Muscle layer of duodenum (tissue), 2 donors: Measurements from ENCODE around the gene FGFR2.

Experiments
- H3K27ac ChIP-seq: one replicate; pipeline ENCODE4 v1.7.0; 2013; ENCODE audit warnings: mild to moderate bottlenecking, low read length
- H3K27me3 ChIP-seq: one replicate; pipeline ENCODE4 v1.7.0; 2013; ENCODE audit warnings: low read depth, mild to moderate bottlenecking, control low read depth, low read length
- H3K36me3 ChIP-seq, 2 donors: one replicate each; pipeline ENCODE4 v1.7.0; 2013; ENCODE audit warnings: low read length in 2 of 2, control low read depth in 1 of 2, mild to moderate bottlenecking in 1 of 2; ENCODE audit not compliant: insufficient read depth in 2 of 2, control insufficient read depth in 1 of 2
- H3K4me1 ChIP-seq, 2 donors: one replicate each; pipeline ENCODE4 v1.7.0; 2013; ENCODE audit warnings: low read length in 2 of 2, mild to moderate bottlenecking in 2 of 2, control low read depth in 1 of 2, moderate library complexity in 1 of 2; ENCODE audit not compliant: insufficient read depth in 2 of 2, control insufficient read depth in 1 of 2
- H3K4me3 ChIP-seq, 2 donors: one replicate each; pipeline ENCODE4 v1.7.0; 2013; ENCODE audit warnings: low read length in 2 of 2, low read depth in 1 of 2, mild to moderate bottlenecking in 1 of 2
- H3K9me3 ChIP-seq, 2 donors: one replicate each; pipeline ENCODE4 v1.7.0; 2013; ENCODE audit warnings: low read length in 2 of 2, control low read depth in 1 of 2, mild to moderate bottlenecking in 1 of 2; ENCODE audit not compliant: control insufficient read depth in 1 of 2
- donor health status: healthy.

Gene FGFR2

DNA sequence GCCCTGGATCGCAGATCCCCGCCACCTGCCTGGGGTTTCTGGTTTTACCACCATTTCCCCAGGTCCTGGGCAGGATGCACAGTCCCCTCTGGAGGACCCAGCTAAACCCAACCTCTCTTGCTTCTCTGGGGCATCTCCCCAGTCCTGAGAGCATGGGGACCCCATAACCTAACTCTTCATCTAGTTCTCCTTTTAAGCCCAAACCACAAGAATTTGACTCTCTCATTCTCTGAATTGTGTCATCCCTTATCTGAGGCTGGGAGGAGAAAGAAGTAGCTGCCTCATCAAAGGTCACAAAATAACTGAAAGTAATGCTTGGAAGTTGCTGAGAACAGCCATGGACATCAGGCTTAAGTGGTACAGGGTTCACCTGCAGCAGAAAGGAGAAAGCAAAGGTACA lies 159.9 kb downstream of the FGFR2 start:
- H3K4me3 ChIP-seq = no peak overlapping the region
- no peak overlapping the region for H3K27ac ChIP-seq
- no peaks in the 10 kb centered on the region for H3K9me3 ChIP-seq
- no peaks in the 10 kb centered on the region for H3K36me3 ChIP-seq
- H3K27me3 ChIP-seq = no peaks in the 10 kb centered on the region
- H3K4me1 ChIP-seq = peaks cover 6 to 15% of the 10 kb centered on the region in 2 donors

DNA sequence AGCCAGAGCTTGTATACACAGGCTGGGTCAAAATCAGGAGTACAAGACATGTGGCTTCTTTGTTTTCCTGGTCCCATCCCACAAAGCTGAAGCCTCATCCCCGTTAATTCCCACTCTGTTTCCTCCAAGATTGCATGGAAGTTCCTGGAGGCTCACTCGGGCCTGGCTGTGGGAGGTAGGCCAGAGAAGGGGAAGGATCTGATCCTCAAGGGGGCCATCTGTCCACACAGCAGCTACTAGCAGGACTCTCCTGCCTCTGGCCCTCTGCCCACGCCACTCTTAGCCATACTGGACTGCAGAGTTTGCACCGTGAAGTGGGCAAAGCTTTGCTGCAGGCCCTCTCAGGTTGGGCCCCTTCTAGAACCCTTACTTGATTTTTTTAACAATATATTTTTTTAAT lies 160.6 kb downstream of the FGFR2 start:
- no peaks in the 10 kb centered on the region for H3K27me3 ChIP-seq
- H3K36me3 ChIP-seq = no peaks in the 10 kb centered on the region
- H3K9me3 ChIP-seq = no peaks in the 10 kb centered on the region
- no peak overlapping the region for H3K27ac ChIP-seq
- peaks cover 6 to 15% of the 10 kb centered on the region in 2 donors for H3K4me1 ChIP-seq
- no peak overlapping the region for H3K4me3 ChIP-seq

DNA sequence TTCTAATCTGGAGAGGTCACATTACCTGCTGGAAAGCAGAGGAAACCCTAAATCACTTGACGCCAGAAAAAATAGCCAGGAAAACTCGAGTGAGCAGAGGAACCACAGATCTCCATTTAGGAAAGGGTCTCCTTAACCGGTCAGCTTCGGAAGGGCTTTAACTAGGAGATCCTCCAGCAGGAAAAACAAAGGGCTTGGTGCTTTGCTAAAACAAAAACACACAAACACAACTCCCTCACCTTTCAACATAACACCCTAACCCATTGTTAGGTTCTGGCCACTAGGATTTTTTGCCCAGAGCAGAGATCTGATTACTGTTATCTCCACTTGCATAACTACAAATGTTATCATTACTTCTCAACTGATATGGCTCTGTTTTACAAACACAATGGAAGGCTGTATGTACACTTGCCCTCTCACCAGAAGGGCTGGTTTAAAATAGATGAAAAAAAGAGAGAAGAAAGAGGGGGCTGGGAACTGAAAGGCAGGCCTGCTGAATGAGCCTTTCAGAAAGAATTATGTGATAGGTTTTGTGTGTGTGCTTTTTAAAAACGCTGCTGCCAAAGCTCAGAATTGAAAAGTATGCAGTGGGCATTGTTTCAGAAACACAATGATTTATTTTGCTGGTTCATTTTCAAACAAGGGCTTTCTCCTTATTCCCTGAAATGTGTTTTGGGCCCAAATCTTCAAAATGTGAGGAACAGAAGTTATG lies 161.5 kb downstream of the FGFR2 start:
- Histone ChIP-seq H3K27ac (no peak overlapping the region), H3K4me3 (no peak overlapping the region), H3K27me3 (no peaks in the 10 kb centered on the region), H3K9me3 (no peaks in the 10 kb centered on the region), H3K4me1 (peaks cover 6 to 15% of the 10 kb centered on the region in 2 donors), H3K36me3 (no peaks in the 10 kb centered on the region)

DNA sequence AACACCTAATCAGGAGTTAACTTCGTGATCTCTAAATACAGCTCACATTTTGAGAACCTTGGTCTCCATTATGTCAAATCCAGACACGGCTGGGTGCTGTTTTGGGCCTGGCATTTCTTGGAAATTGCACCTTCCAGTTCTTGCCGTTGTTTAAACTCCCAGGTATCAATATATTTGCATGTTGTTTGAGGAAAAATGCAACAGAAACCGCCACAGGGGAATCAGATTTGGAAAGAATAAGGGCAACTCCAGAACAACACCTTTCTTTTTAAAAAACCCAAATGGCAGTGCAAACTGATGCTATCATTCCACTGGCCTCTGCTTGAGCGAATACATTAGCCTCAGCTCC lies 162.0 kb downstream of the FGFR2 start:
- Histone ChIP-seq H3K4me3 (no peak overlapping the region), H3K9me3 (no peaks in the 10 kb centered on the region), H3K4me1 (peaks cover 6 to 15% of the 10 kb centered on the region in 2 donors), H3K36me3 (no peaks in the 10 kb centered on the region), H3K27me3 (no peaks in the 10 kb centered on the region), H3K27ac (no peak overlapping the region)

DNA sequence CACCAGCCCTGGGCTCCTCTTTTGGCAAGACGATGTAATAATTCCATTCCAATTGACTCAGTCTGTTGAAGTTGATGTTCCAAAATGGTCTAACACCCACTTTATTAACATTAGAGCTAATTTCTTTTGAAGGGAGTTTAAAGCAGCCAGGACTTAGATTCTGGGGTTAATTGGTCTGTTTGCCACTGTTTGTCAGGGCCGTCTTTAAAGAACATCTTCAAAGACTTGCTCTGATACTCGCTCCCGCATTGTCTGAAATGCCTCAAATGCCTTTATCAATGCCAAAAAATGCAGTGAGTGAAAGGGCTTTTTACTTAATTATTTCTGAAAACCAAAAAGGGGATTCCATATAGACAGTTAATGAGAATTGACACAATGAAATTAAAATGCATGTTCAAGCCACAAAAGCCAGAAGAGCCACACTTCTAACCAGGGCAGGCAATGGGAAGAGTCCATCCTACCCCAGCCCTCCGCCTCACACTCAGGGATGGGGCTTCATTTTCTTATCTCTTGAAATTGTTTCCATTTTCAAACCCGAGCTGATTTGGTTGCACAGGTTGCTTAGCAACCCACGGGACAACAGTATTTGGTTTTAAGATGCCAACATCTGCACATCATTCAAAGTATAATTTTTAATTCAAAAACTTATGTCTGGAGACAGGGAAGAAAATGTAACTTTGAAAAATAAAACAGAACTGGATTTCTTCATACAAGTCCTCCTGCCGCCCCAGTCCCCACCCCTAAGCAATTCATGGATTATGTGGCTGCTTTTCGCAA lies 163.0 kb downstream of the FGFR2 start:
- no peaks in the 10 kb centered on the region for H3K36me3 ChIP-seq
- no peak overlapping the region for H3K27ac ChIP-seq
- no peaks in the 10 kb centered on the region for H3K27me3 ChIP-seq
- no peak overlapping the region for H3K4me3 ChIP-seq
- H3K4me1 ChIP-seq = peaks cover 6 to 15% of the 10 kb centered on the region in 2 donors
- H3K9me3 ChIP-seq = no peaks in the 10 kb centered on the region

DNA sequence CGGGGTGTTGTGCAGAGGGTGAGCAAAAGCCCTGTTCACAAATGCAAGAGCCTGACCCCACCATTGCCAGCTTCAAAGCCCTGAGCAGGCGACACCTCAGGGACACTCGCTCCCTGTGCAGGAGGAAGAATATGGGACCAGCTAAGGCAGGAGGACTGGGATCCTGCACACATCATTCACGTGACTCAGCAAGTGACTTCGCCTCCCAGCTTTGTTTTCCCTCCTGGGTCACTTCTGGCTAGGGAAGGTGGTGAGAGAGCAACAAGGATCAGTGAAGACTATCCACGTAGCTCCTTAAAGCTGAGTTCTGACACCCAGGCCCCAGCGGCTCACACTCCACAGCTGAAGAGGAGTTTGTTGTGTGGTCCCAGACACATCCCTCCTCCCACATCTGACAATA lies 164.3 kb downstream of the FGFR2 start:
- no peaks in the 10 kb centered on the region for H3K36me3 ChIP-seq
- H3K4me1 ChIP-seq = peaks cover 6 to 15% of the 10 kb centered on the region in 2 donors
- H3K9me3 ChIP-seq = no peaks in the 10 kb centered on the region
- no peaks in the 10 kb centered on the region for H3K27me3 ChIP-seq
- H3K27ac ChIP-seq = no peak overlapping the region
- no peak overlapping the region for H3K4me3 ChIP-seq

DNA sequence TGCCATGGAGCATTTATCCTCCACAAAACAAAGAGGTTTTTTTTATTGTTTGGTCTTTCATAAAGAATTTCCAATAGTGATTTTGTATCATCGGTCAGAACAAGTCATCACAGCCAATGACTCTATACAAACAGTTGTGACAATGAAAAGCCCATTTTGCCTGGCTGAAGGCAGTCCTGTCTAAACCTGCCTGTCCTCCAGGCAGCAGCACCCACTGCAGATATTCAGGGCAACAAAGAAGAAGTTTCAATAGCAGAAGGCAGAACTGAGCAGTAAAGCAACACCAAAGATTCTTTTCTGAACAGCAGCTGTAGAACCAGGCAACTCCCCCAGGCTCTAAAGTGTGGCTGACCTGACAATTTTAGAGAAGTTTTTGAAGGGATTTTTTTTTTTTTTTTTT lies 169.4 kb downstream of the FGFR2 start:
- Histone ChIP-seq H3K4me3 (no peak overlapping the region), H3K27ac (no peak overlapping the region), H3K36me3 (no peaks in the 10 kb centered on the region), H3K4me1 (no peaks in the 10 kb centered on the region), H3K9me3 (no peaks in the 10 kb centered on the region), H3K27me3 (no peaks in the 10 kb centered on the region)
